Mucosa of rectum (tissue), 2 donors: Measurements from ENCODE around the gene ADARB2.
"Not testable (repeated sequence)": the region's sequence is repeated elsewhere in the genome, so short reads cannot be mapped to it uniquely, and the experiment has no call there.

ENCODE experiments used
- H3K27ac ChIP-seq, 2 donors: one replicate each; pipeline ENCODE4 v1.7.0; 2013; ENCODE audit warnings: inconsistent platforms in 2 of 2, low read depth in 2 of 2, low read length in 2 of 2
- H3K27me3 ChIP-seq, 2 donors: one replicate each; pipeline ENCODE4 v1.7.0; 2013; ENCODE audit warnings: low read length in 2 of 2; ENCODE audit not compliant: control insufficient read depth in 2 of 2, insufficient read depth in 2 of 2
- H3K36me3 ChIP-seq, 2 donors: one replicate each; pipeline ENCODE4 v1.7.0; 2013; ENCODE audit warnings: low read length in 2 of 2; ENCODE audit not compliant: control insufficient read depth in 2 of 2, insufficient read depth in 2 of 2
- H3K4me1 ChIP-seq, 2 donors: one replicate each; pipeline ENCODE4 v1.7.0; 2013; ENCODE audit warnings: low read length in 2 of 2, mild to moderate bottlenecking in 1 of 2; ENCODE audit not compliant: control insufficient read depth in 2 of 2, insufficient read depth in 2 of 2
- H3K4me3 ChIP-seq, 2 donors: one replicate each; pipeline ENCODE4 v1.7.0; 2013; ENCODE audit warnings: low read length in 2 of 2
- H3K9ac ChIP-seq, 2 donors: one replicate each; pipeline ENCODE4 v1.7.0; 2013; ENCODE audit warnings: low read length in 2 of 2, low read depth in 1 of 2, mild to moderate bottlenecking in 1 of 2
- H3K9me3 ChIP-seq, 2 donors: one replicate each; pipeline ENCODE4 v1.7.0; 2013; ENCODE audit warnings: low read length in 2 of 2; ENCODE audit not compliant: control insufficient read depth in 2 of 2
- donor health status: healthy.
- donor health status: Normal muscosa, but diverticular disease.

Gene ADARB2

GRCh38 chr10:1253523-1254353 is 483.6 kb downstream of the ADARB2 start:
- no peaks in the 10 kb centered on the region for H3K36me3 ChIP-seq
- peaks cover 0 to 9% of the 10 kb centered on the region in 2 donors for H3K27me3 ChIP-seq
- no peak overlapping the region for H3K27ac ChIP-seq
- no peaks in the 10 kb centered on the region for H3K9me3 ChIP-seq
- H3K4me1 ChIP-seq, result no peaks in the 10 kb centered on the region
- H3K4me3 ChIP-seq, result no peak overlapping the region
- no peak overlapping the region for H3K9ac ChIP-seq

- peaks cover 0 to 10% of the 10 kb centered on the region in 2 donors for H3K27me3 ChIP-seq
- no peak overlapping the region for H3K9ac ChIP-seq
- no peaks in the 10 kb centered on the region for H3K9me3 ChIP-seq
- no peaks in the 10 kb centered on the region for H3K4me1 ChIP-seq
- no peaks in the 10 kb centered on the region for H3K36me3 ChIP-seq
- H3K27ac ChIP-seq, result no peak overlapping the region
- no peak overlapping the region for H3K4me3 ChIP-seq
These were observed 485.6 kb downstream of the ADARB2 start for GRCh38 chr10:1251769-1252168.

DNA sequence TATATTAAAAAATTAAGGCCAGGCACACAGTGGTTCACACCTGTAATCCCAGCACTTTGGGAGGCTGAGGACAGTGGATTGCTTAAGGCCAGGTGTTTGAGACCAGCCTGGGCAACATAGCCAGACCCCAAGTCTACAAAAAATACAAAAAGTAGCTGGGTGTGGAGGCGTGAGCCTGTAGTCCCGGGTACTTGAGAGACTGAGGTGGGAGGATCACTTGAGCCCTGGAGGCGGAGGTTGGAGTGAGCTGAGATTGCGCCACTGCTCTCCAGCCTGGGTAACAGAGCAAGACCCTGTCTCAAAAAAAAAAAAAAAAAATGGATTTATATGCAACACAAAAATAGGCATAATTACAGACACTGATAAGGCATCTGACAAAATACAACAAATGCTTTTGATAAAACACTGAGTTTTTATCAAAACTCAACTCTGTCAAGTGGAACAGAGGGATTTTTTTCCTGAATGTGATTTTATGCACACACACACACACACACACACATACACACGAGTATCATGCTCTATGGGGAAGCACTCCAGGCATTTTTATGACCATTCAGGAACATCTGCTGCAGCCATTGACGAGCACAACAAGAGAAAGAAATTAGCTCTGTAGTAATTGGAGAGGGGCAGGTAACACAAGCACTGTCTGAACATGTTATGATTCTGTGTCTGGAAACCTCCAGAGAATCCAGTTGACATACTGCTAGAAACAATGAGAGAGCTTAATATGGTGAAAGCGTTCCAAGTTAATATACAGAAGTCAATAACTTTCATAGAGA is 488.0 kb downstream of the ADARB2 start:
- no peak overlapping the region for H3K4me3 ChIP-seq
- H3K9ac ChIP-seq, result no peak overlapping the region
- no peak overlapping the region for H3K27ac ChIP-seq
- H3K27me3 ChIP-seq, result peaks cover 0 to 5% of the 10 kb centered on the region in 2 donors
- H3K4me1 ChIP-seq, result no peaks in the 10 kb centered on the region
- H3K9me3 ChIP-seq, result no peaks in the 10 kb centered on the region
- H3K36me3 ChIP-seq, result no peaks in the 10 kb centered on the region

DNA sequence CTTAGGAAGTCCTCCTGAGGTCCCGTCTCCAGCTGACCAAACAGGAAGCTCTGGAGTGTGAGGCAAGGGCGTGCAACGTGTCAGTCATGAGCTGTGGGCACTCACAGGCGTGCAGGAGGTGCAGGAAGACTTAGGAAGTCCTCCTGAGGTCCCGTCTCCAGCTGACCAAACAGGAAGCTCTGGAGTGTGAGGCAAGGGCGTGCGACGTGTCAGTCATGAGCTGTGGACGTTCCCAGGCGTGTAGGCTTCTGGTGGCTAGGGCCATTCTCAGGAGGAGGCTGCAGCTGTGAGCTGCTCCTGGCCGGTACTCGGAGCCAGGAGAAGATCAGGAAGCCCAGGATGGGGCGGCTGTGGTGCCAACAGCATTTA is 489.1 kb downstream of the ADARB2 start:
- H3K36me3 ChIP-seq, H3K4me3 ChIP-seq, H3K9ac ChIP-seq, H3K27ac ChIP-seq, H3K4me1 ChIP-seq, H3K27me3 ChIP-seq, H3K9me3 ChIP-seq: not testable (repeated sequence)

DNA sequence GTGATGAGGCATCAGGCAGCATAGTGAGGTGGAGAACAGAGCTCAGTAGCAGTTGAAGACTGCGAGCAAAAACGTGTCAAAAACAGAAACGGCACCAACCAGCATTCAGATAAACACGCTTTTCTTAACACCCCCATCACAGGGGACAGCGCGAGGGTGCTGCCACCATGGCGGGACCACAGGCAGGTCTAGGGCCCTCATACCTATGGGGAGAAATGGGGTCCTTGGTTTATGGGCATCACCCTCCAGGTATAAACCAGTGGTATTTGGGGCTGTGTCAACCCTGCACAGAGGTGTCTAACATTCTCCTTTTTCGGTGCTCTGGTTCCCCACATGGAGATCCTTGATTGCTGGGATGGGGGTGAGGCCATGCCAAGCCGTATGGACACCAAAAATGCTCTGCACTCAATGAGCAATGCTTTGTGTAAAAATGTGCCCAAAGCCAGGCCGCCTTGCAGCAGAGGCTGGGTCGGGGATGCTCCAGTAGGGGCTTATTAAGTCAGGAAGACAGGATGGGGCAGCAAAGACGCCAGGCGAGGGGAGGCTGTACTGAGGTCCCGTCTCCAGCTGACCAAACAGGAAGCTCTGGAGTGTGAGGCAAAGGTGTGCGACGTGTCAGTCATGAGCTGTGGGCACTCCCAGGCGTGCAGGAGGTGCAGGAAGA is 489.6 kb downstream of the ADARB2 start:
- H3K9ac ChIP-seq, result no peak overlapping the region
- H3K27me3 ChIP-seq, result peaks cover 0 to 5% of the 10 kb centered on the region in 2 donors
- no peaks in the 10 kb centered on the region for H3K9me3 ChIP-seq
- H3K36me3 ChIP-seq, result no peaks in the 10 kb centered on the region
- H3K4me3 ChIP-seq, result no peak overlapping the region
- H3K27ac ChIP-seq, result no peak overlapping the region
- no peaks in the 10 kb centered on the region for H3K4me1 ChIP-seq

DNA sequence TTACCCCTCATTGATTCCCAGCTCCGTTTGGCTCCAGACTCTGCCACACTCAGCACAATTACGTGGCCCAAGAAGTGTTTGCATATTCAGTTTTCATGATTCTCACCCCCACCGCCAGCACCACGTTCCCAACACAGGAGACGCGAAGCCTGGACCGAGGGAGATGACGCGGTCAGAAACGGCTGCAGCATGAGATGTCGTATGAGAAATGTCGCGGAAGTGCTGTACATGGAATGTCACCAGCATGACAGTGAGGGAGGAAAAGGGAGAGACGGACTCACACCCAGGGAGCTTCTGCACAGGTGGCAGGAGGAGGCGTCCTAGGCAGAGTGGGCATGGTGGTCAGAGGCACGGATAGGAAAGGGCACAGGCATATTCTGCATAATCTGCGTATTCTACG is 492.8 kb downstream of the ADARB2 start:
- Histone ChIP-seq H3K27ac (no peak overlapping the region), H3K9me3 (no peaks in the 10 kb centered on the region), H3K4me3 (no peak overlapping the region), H3K36me3 (no peaks in the 10 kb centered on the region), H3K27me3 (peaks cover 6 to 9% of the 10 kb centered on the region in 2 donors), H3K9ac (no peak overlapping the region), H3K4me1 (no peaks in the 10 kb centered on the region)

DNA sequence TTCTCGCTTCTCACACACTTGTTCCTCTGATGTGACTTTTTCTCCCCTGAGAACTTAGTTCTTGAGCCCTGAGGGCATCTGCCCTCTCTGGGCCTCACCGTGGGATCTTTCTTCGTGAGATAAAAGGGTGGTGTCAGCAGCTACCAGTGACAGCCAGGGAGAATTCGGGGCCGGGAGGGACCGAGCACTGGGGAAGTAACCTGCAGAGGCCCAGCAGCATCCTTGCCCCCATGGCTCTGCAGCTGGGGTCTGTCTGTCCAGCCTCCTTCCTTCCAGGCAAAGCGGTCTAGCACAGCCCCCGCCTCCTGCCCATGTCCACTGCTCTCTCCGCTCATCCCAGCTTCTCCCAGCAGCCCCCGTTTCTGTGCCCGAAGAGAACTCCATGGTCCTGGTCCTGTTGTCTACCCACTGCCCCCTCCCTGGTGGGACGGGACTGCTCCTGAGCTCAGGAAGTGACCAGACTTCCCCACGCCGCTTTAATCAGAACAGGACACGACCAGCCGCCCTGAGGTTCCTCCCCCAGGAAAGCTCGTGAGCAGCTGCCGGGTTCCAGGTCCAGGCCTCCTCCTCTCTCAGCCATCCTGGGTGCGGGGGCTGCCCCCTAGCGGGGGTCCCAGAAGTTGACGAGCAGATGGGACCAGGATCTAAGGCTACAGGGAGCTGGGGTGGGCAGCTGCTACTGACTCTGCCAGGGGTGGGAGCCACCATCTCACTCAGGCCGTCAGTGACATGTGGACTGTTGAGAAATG is 493.7 kb downstream of the ADARB2 start:
- Histone ChIP-seq H3K4me3 (no peak overlapping the region), H3K4me1 (no peaks in the 10 kb centered on the region), H3K9me3 (no peaks in the 10 kb centered on the region), H3K36me3 (no peaks in the 10 kb centered on the region), H3K9ac (no peak overlapping the region), H3K27me3 (peaks cover 6 to 9% of the 10 kb centered on the region in 2 donors), H3K27ac (no peak overlapping the region)

- Histone ChIP-seq H3K27ac (no peak overlapping the region), H3K9ac (no peak overlapping the region), H3K4me3 (no peak overlapping the region), H3K36me3 (no peaks in the 10 kb centered on the region), H3K4me1 (no peaks in the 10 kb centered on the region), H3K27me3 (peaks cover 6 to 8% of the 10 kb centered on the region in 2 donors), H3K9me3 (no peaks in the 10 kb centered on the region)
These were observed 494.4 kb downstream of the ADARB2 start for GRCh38 chr10:1242975-1243374.

DNA sequence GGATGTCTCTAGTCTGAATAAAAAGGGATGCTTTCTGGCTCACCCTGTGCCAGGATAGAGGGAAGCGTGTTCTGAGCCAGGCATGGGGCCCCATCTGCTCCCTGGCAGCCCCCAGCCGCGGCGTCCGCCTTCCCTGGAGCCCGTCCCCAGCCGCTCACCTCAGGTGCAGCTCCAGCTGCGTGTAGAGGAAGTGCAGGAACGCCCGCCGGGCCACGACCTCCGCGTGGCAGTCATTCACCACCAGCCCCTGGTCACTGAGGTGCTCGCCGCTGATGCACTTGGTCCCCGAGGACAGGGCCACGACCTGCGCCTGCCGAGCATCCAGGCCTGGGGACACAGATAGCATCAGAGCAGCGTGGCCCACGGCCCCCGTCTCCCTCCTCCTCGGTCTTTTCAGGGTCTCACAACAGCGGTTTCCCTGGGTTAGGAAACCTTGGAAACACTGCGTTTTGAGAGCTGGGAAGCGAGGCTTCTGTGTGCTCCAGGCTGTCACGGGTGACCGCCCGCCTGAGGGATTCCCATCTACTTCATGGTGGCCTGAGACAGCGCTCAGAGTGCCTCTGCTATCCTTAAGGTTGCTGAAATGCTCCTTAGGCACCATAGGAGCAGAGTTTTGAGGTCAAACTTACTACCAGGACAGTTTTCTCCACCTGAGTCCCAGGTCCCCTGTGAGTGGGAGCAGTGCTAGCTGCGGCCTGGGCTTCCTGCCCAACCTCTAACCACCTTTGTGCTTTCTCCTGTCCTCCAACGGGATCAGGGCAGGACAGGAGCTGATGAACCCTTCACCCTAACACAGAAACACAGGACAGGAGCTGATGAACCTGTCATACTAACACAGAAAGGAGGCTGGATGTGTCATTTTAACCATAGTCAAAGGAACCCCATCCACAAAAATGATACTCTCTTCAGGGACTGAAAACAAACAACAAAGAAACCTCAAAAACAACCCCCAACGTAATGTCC is 495.1 kb downstream of the ADARB2 start:
- Histone ChIP-seq H3K36me3 (no peaks in the 10 kb centered on the region), H3K27ac (no peak overlapping the region), H3K27me3 (peaks cover 5 to 6% of the 10 kb centered on the region in 2 donors), H3K9ac (no peak overlapping the region), H3K9me3 (no peaks in the 10 kb centered on the region), H3K4me1 (no peaks in the 10 kb centered on the region), H3K4me3 (no peak overlapping the region)
